ENCODE data around the gene MSRB1.

GRCh38 chr16:1976216-1976520, 33.2 kb upstream of the MSRB1 start:
- TF ChIP-seq MAX (IDR thresholded peaks at IDR 0.05), result no peak
- TF ChIP-seq POLR2AphosphoS2 (conservative IDR thresholded peaks at IDR 0.05; ENCODE audit: low read length), result no peak
- TF ChIP-seq CBX2 (IDR thresholded peaks at IDR 0.05; ENCODE audit: borderline replicate concordance, low read depth), result no peak
- no peak for TF ChIP-seq CTCF (IDR thresholded peaks at IDR 0.05)
- no peak for TF ChIP-seq EP300 (IDR thresholded peaks at IDR 0.05)
- TF ChIP-seq HDAC2 (IDR thresholded peaks at IDR 0.05), result no peak
- TF ChIP-seq RAD21 (conservative IDR thresholded peaks at IDR 0.05 in 1 of 2, IDR thresholded peaks at IDR 0.05 in 1 of 2), result no peak
- no peak for TF ChIP-seq BHLHE40 (IDR thresholded peaks at IDR 0.05; ENCODE audit: low read depth, low read length)

All from A549 (cell line).